RWPE2 (cell line): ENCODE data around the gene CYP1A1.

ENCODE experiments used
- ATAC-seq: fragments of 200-7000 bp; cut with Tn5 transposase; 3 replicates; pipeline ENCODE4 v1.9.1; 2021; ENCODE audit warnings: low read depth
- DNase-seq: peaks from one replicate; pipeline ENCODE4 v3.0.0-alpha.2; 2020; ENCODE audit warnings: low spot score
- H3K27ac ChIP-seq: fragments of 450-650 bp; 2 replicates; pipeline ENCODE4 v1.5.1; 2017; ENCODE audit warnings: mild to moderate bottlenecking; ENCODE audit not compliant: poor library complexity, severe bottlenecking
- H3K27me3 ChIP-seq: fragments of 250-450 bp; sonication (Bioruptor Pico); 2 replicates; pipeline ENCODE4 v1.5.1; 2021; ENCODE audit warnings: mild to moderate bottlenecking, moderate library complexity; ENCODE audit not compliant: insufficient read depth, poor library complexity, severe bottlenecking
- H3K36me3 ChIP-seq: fragments of 250-450 bp; sonication (Bioruptor Pico); 2 replicates; pipeline ENCODE4 v1.5.1; 2020; ENCODE audit warnings: low read depth, mild to moderate bottlenecking, moderate library complexity
- H3K4me1 ChIP-seq: fragments of 250-450 bp; sonication (Bioruptor Pico); 2 replicates; pipeline ENCODE4 v1.5.1; 2021; ENCODE audit warnings: mild to moderate bottlenecking, moderate library complexity; ENCODE audit not compliant: insufficient read depth, poor library complexity, severe bottlenecking
- H3K4me3 ChIP-seq: fragments of 250-450 bp; sonication (Bioruptor Pico); 2 replicates; pipeline ENCODE4 v1.5.1; 2021; ENCODE audit warnings: mild to moderate bottlenecking, moderate library complexity; ENCODE audit not compliant: severe bottlenecking
- H3K9me3 ChIP-seq: fragments of 250-450 bp; sonication (Bioruptor Pico); 2 replicates; pipeline ENCODE4 v1.5.1; 2021; ENCODE audit warnings: mild to moderate bottlenecking, moderate library complexity; ENCODE audit not compliant: severe bottlenecking
- CTCF ChIP-seq: fragments of 450-650 bp; IDR thresholded peaks from one replicate; pipeline ENCODE4 v1.5.1; 2017; ENCODE audit warnings: mild to moderate bottlenecking, moderate library complexity; ENCODE audit not compliant: poor library complexity, severe bottlenecking

The CYP1A1 gene

GRCh38 chr15:74752011-74752410 lies 26.7 kb upstream of the CYP1A1 start:
- ATAC-seq (no peak), DNase-seq (no peak)
- Histone ChIP-seq H3K27me3 (no peaks in the 10 kb centered on the region), H3K27ac (no peak overlapping the region), H3K36me3 (no peaks in the 10 kb centered on the region), H3K4me1 (no peaks in the 10 kb centered on the region), H3K4me3 (no peak overlapping the region), H3K9me3 (no peaks in the 10 kb centered on the region)
- TF ChIP-seq CTCF = no peak

GRCh38 chr15:74750751-74751150 lies 25.4 kb upstream of the CYP1A1 start:
- H3K36me3 ChIP-seq = no peaks in the 10 kb centered on the region
- H3K27ac ChIP-seq = no peak overlapping the region
- ATAC-seq (no peak), DNase-seq (no peak)
- H3K9me3 ChIP-seq = no peaks in the 10 kb centered on the region
- H3K27me3 ChIP-seq = no peaks in the 10 kb centered on the region
- no peak for TF ChIP-seq CTCF
- no peaks in the 10 kb centered on the region for H3K4me1 ChIP-seq
- no peak overlapping the region for H3K4me3 ChIP-seq

- no peaks in the 10 kb centered on the region for H3K9me3 ChIP-seq
- DNase-seq = no peak
- TF ChIP-seq CTCF = no peak
- H3K36me3 ChIP-seq = no peaks in the 10 kb centered on the region
- H3K4me3 ChIP-seq = no peak overlapping the region
- no peak overlapping the region for H3K27ac ChIP-seq
- ATAC-seq = no peak
- no peaks in the 10 kb centered on the region for H3K4me1 ChIP-seq
- H3K27me3 ChIP-seq = no peaks in the 10 kb centered on the region
Observed at GRCh38 chr15:74749832-74750231, 24.5 kb upstream of the CYP1A1 start.

GRCh38 chr15:74748322-74748946 lies 23.1 kb upstream of the CYP1A1 start, which contains the start of gene CYP1A2:
TSS of gene CYP1A2 (plus strand) at chr15:74748845. CDS start at chr15:74749739, 894 bp downstream.
- H3K9me3 ChIP-seq = no peaks in the 10 kb centered on the region
- no peak for ATAC-seq
- H3K4me3 ChIP-seq = no peak within 1 kb of the TSS
- H3K27me3 ChIP-seq = no peaks in the 10 kb centered on the region
- no peak for DNase-seq
- H3K4me1 ChIP-seq = no peaks in the 10 kb centered on the region
- no peak within 1 kb of the TSS for H3K27ac ChIP-seq
- no peaks in the 10 kb centered on the region for H3K36me3 ChIP-seq
- no peak for TF ChIP-seq CTCF

GRCh38 chr15:74746389-74746788 lies 21.1 kb upstream of the CYP1A1 start:
- Histone ChIP-seq H3K27me3 (no peaks in the 10 kb centered on the region), H3K4me1 (no peaks in the 10 kb centered on the region), H3K4me3 (no peak overlapping the region), H3K27ac (no peak overlapping the region), H3K36me3 (no peaks in the 10 kb centered on the region), H3K9me3 (no peaks in the 10 kb centered on the region)
- ATAC-seq (no peak), DNase-seq (no peak)
- no peak for TF ChIP-seq CTCF
